ENCODE measurements around the gene ANAPC4. TPM values are rescaled to one million over a fixed set of nuclear protein-coding genes. Genes with fewer than 3 reads are reported as not detected.

Gene ANAPC4
- total RNA-seq, 2 donors from 2014 or later, result 41.0 to 41.1 TPM

DNA sequence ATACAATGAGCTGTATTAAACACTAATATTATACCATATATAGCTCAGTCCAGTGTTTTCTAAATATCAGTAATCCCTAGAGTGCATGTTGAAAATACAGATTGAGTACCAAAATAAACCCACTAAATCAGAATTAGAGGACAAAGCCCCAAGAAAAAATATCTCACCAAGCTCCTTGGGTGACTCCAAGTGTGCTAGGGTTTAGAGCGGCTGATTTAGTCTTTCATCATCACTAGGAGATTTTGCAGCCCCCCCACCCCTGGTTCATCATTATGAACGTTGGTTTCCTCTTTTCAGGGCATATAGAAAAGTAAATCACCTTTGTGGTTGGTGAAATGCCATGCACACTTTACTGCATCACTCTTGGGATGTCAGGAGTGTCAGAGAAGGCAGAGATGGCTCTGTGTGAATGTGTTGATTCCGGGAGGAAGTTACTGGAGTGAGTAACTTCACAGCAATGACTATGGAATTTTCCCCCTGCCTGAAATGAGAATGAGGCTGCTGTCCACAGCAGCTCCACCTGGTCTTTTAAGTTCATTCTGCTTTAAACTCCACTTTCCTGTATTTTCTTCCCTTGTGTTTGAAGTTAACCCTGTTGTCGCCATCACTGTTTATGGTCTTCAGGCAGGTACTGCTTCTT is 25.2 kb upstream of the ANAPC4 start:
- Histone ChIP-seq H3K27ac (no peak overlapping the region), H3K9me3 (no peaks in the 10 kb centered on the region), H3K4me3 (no peak overlapping the region), H3K27me3 (replicated peaks; ENCODE audit: insufficient read depth) (no peaks in the 10 kb centered on the region), H3K4me1 (ENCODE audit: control insufficient read depth in 1 of 2, low read depth in 2 of 2) (no peaks in the 10 kb centered on the region), H3K36me3 (no peaks in the 10 kb centered on the region)
- TF ChIP-seq, protein P1, sequence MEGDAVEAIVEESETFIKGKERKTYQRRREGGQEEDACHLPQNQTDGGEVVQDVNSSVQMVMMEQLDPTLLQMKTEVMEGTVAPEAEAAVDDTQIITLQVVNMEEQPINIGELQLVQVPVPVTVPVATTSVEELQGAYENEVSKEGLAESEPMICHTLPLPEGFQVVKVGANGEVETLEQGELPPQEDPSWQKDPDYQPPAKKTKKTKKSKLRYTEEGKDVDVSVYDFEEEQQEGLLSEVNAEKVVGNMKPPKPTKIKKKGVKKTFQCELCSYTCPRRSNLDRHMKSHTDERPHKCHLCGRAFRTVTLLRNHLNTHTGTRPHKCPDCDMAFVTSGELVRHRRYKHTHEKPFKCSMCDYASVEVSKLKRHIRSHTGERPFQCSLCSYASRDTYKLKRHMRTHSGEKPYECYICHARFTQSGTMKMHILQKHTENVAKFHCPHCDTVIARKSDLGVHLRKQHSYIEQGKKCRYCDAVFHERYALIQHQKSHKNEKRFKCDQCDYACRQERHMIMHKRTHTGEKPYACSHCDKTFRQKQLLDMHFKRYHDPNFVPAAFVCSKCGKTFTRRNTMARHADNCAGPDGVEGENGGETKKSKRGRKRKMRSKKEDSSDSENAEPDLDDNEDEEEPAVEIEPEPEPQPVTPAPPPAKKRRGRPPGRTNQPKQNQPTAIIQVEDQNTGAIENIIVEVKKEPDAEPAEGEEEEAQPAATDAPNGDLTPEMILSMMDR (IDR thresholded peaks at IDR 0.05), result no peak
- no peak for ATAC-seq (ENCODE audit: insufficient number of reproducible peaks, low FRiP score, low read depth)
- no peak for DNase-seq (ENCODE audit: low spot score)

- no peaks in the 10 kb centered on the region for H3K9me3 ChIP-seq
- no peak overlapping the region for H3K4me3 ChIP-seq
- ATAC-seq (ENCODE audit: insufficient number of reproducible peaks, low FRiP score, low read depth) (no peak), DNase-seq (ENCODE audit: low spot score) (no peak)
- no peak overlapping the region for H3K27ac ChIP-seq
- TF ChIP-seq, protein P1 (IDR thresholded peaks at IDR 0.05), result no peak
- no peaks in the 10 kb centered on the region for H3K36me3 ChIP-seq
- no peaks in the 10 kb centered on the region for H3K4me1 ChIP-seq (ENCODE audit: control insufficient read depth in 1 of 2, low read depth in 2 of 2)
- H3K27me3 ChIP-seq (replicated peaks; ENCODE audit: insufficient read depth), result no peaks in the 10 kb centered on the region
These were observed 21.0 kb upstream of the ANAPC4 start for GRCh38 chr4:25356068-25356467.

DNA sequence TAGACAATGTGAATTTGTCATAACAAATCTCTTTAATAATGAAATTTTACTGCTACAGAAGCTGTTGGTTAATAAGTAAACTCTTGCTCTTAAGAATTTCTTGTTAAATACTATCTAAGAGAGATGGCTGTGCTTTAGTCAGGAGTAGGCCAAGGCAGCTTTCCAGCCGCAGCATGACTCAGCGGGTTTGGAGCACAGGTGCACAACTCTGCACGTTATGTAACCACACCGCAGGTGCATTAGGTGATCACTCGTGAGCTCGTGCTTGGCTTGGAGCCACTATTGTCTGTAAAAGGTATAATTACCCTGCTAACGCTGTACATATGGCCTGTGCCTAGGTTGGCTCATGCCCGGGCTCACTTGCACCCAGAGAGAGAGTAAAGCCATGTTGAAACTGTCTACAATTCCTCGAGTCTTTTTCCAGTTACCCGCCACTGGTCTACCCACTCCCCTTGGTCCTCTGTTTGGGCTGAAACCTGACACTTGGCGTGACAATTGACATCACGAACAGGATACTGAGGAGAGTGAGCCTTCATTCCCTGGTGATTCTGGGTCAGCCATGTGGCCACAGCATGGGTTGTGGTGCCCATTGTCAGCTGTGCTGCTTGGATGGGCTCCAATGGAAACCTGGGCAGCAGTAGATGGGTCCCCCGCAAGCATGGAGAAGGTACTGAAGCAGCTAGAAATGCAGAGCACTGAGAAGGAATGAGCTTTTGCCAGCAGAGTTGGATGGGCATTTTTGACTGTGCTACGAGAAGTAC is 18.4 kb upstream of the ANAPC4 start:
- Histone ChIP-seq H3K27ac (no peak overlapping the region), H3K27me3 (replicated peaks; ENCODE audit: insufficient read depth) (no peaks in the 10 kb centered on the region), H3K4me1 (ENCODE audit: control insufficient read depth in 1 of 2, low read depth in 2 of 2) (no peaks in the 10 kb centered on the region), H3K9me3 (no peaks in the 10 kb centered on the region), H3K4me3 (no peak overlapping the region), H3K36me3 (no peaks in the 10 kb centered on the region)
- no peak for ATAC-seq (ENCODE audit: insufficient number of reproducible peaks, low FRiP score, low read depth)
- TF ChIP-seq, protein P1 (IDR thresholded peaks at IDR 0.05), result no peak
- DNase-seq (ENCODE audit: low spot score), result no peak

GRCh38 chr4:25361253-25361652 is 15.8 kb upstream of the ANAPC4 start:
- H3K4me1 ChIP-seq (ENCODE audit: control insufficient read depth in 1 of 2, low read depth in 2 of 2), result no peaks in the 10 kb centered on the region
- H3K27ac ChIP-seq, result no peak overlapping the region
- no peaks in the 10 kb centered on the region for H3K9me3 ChIP-seq
- H3K4me3 ChIP-seq, result no peak overlapping the region
- DNase-seq (ENCODE audit: low spot score) (no peak), ATAC-seq (ENCODE audit: insufficient number of reproducible peaks, low FRiP score, low read depth) (no peak)
- no peaks in the 10 kb centered on the region for H3K27me3 ChIP-seq (replicated peaks; ENCODE audit: insufficient read depth)
- TF ChIP-seq, protein P1 (IDR thresholded peaks at IDR 0.05), result no peak
- H3K36me3 ChIP-seq, result no peaks in the 10 kb centered on the region

GRCh38 chr4:25367004-25367621 is 9.9 kb upstream of the ANAPC4 start:
- Histone ChIP-seq H3K9me3 (no peaks in the 10 kb centered on the region), H3K27me3 (replicated peaks; ENCODE audit: insufficient read depth) (no peaks in the 10 kb centered on the region), H3K4me3 (no peak overlapping the region), H3K36me3 (no peaks in the 10 kb centered on the region), H3K27ac (no peak overlapping the region), H3K4me1 (ENCODE audit: control insufficient read depth in 1 of 2, low read depth in 2 of 2) (no peaks in the 10 kb centered on the region)
- TF ChIP-seq, protein P1 (IDR thresholded peaks at IDR 0.05), result peak; percentile 47
- DNase-seq (ENCODE audit: low spot score) (no peak), ATAC-seq (ENCODE audit: insufficient number of reproducible peaks, low FRiP score, low read depth) (no peak)
